Measurements from ENCODE around the gene WRNIP1. TPM values are rescaled to one million over a fixed set of nuclear protein-coding genes. Genes with fewer than 3 reads are reported as not detected.

WRNIP1 gene
- total and polyA plus RNA-seq, 2 donors (not counting 1 experiment from before 2014, with no cell fraction given): 29.7 to 40.8 TPM

DNA sequence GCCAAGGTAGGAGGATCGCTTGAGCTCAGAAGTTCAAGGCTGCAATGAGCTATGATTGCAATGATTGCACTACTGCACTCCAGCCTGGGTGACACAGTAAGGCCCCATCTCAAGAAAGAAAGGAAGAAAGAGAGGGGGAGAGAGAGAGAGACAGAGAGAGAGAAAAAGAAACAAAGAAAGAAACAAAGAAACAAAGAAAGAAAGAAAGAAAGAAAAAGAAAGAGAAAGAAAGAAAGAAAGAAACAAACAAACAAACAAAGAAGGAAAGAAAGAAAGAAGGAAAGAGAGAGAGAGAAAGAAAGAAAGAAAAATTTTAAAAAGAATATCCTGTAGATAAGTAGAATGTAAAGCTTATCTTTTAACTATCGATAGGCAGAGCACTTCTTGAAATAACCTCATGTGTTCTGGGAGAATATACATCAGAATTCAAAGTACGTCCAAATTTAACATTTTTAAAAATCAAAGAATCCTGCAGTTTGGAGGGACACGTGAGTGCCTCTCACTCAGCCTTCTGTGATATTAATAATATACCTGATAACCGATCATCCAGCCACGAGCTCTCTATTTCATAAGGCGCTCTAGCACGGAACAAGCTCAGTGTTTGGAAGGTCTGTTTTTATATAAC is 39.7 kb upstream of the WRNIP1 start:
- DNase-seq (ENCODE audit: low read depth in 2 of 2): no peak
- no peaks in the 10 kb centered on the region for H3K79me2 ChIP-seq (ENCODE audit: control insufficient read depth, insufficient read depth, low read length)
- TF ChIP-seq EZH2 (IDR thresholded peaks at IDR 0.05; ENCODE audit: low read length, missing control alignments): no peak
- TF ChIP-seq, protein P1, sequence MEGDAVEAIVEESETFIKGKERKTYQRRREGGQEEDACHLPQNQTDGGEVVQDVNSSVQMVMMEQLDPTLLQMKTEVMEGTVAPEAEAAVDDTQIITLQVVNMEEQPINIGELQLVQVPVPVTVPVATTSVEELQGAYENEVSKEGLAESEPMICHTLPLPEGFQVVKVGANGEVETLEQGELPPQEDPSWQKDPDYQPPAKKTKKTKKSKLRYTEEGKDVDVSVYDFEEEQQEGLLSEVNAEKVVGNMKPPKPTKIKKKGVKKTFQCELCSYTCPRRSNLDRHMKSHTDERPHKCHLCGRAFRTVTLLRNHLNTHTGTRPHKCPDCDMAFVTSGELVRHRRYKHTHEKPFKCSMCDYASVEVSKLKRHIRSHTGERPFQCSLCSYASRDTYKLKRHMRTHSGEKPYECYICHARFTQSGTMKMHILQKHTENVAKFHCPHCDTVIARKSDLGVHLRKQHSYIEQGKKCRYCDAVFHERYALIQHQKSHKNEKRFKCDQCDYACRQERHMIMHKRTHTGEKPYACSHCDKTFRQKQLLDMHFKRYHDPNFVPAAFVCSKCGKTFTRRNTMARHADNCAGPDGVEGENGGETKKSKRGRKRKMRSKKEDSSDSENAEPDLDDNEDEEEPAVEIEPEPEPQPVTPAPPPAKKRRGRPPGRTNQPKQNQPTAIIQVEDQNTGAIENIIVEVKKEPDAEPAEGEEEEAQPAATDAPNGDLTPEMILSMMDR (conservative IDR thresholded peaks at IDR 0.05 in 1 of 2, IDR thresholded peaks at IDR 0.05 in 1 of 2; ENCODE audit: low read depth in 1 of 2, low read length in 2 of 2): no peak
- no peak overlapping the region for H3K27ac ChIP-seq (ENCODE audit: insufficient read depth, low read length)
- H3K9ac ChIP-seq (ENCODE audit: insufficient read depth, low read length): no peak overlapping the region
- no peak overlapping the region for H3K4me3 ChIP-seq (replicated peaks in 1 of 4; ENCODE audit: control extremely low read depth in 1 of 4, insufficient read depth in 1 of 4, low read depth in 3 of 4, low read length in 4 of 4)
- no peaks in the 10 kb centered on the region for H3K9me3 ChIP-seq (ENCODE audit: control insufficient read depth, insufficient read depth, low read depth, low read length)
- no peaks in the 10 kb centered on the region for H3K36me3 ChIP-seq (ENCODE audit: control insufficient read depth, insufficient read depth, low read length)
- no peak overlapping the region for H3K4me2 ChIP-seq (ENCODE audit: extremely low read depth, insufficient read depth, low read length)
- no peak overlapping the region for H2AFZ ChIP-seq (ENCODE audit: low read length)
- H3K27me3 ChIP-seq (ENCODE audit: control insufficient read depth, insufficient read depth, low read length): no peaks in the 10 kb centered on the region
- H3K4me1 ChIP-seq (ENCODE audit: control insufficient read depth, extremely low read depth, insufficient read depth, low read length): no peaks in the 10 kb centered on the region
- no peaks in the 10 kb centered on the region for H4K20me1 ChIP-seq (ENCODE audit: control insufficient read depth, extremely low read depth, insufficient read depth, low read length)

DNA sequence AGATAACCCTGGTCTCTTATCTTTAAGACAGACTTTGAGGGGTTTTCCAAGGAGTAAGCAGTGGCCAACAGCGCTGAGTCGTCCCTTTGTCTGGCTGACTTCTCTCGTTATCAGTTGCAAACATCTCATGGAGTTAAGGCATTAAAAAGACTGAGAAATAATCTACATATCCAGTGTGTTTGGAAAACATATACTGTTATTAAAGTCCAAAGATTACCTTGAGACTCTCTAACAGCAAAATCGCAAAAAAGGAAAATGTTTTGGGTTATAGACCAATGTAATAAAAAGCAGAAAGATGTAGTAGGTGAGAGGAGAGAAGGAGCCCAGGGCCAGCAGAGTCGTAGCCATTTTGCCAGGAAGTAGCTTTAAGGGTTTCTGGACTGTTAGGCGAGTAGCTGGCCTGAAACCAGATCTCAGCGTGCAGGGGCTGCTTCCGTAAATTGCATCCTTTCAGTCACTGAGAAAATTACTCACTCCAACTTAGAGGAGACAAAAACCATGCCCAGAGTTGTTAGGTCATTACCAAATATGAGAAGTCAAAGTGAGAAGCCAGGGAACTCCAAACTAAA is 39.1 kb upstream of the WRNIP1 start:
- Histone ChIP-seq H4K20me1 (ENCODE audit: control insufficient read depth, extremely low read depth, insufficient read depth, low read length) (no peaks in the 10 kb centered on the region), H2AFZ (ENCODE audit: low read length) (no peak overlapping the region), H3K9me3 (ENCODE audit: control insufficient read depth, insufficient read depth, low read depth, low read length) (no peaks in the 10 kb centered on the region), H3K79me2 (ENCODE audit: control insufficient read depth, insufficient read depth, low read length) (no peaks in the 10 kb centered on the region), H3K4me2 (ENCODE audit: extremely low read depth, insufficient read depth, low read length) (no peak overlapping the region), H3K27me3 (ENCODE audit: control insufficient read depth, insufficient read depth, low read length) (no peaks in the 10 kb centered on the region), H3K27ac (ENCODE audit: insufficient read depth, low read length) (no peak overlapping the region), H3K4me3 (replicated peaks in 1 of 4; ENCODE audit: control extremely low read depth in 1 of 4, insufficient read depth in 1 of 4, low read depth in 3 of 4, low read length in 4 of 4) (no peak overlapping the region), H3K36me3 (ENCODE audit: control insufficient read depth, insufficient read depth, low read length) (no peaks in the 10 kb centered on the region), H3K4me1 (ENCODE audit: control insufficient read depth, extremely low read depth, insufficient read depth, low read length) (no peaks in the 10 kb centered on the region), H3K9ac (ENCODE audit: insufficient read depth, low read length) (no peak overlapping the region)
- peak; percentile 51 to 79 for DNase-seq (ENCODE audit: low read depth in 2 of 2)
- TF ChIP-seq, protein P1 (conservative IDR thresholded peaks at IDR 0.05 in 1 of 2, IDR thresholded peaks at IDR 0.05 in 1 of 2; ENCODE audit: low read depth in 1 of 2, low read length in 2 of 2): no peak

DNA sequence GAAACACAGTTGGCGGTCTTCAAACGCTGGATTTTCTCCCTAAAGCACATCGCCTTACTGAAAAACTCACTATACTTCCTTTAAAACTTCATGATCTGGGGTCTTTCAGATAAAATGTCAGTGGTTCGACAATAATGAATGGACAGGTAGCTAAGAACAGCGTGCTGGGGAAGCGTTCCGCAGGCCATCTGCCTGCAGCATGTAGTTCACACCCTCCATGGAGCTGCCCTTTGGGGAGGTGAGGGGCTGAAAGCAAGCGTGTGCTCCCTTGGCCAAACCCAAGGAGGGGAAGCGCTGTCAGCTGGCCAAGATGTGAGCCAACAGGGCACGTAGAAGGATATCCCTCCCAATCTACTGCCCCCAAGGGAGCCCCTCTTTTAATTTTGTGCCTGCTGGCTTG is 35.3 kb upstream of the WRNIP1 start:
- H3K79me2 ChIP-seq (ENCODE audit: control insufficient read depth, insufficient read depth, low read length): no peaks in the 10 kb centered on the region
- no peaks in the 10 kb centered on the region for H3K9me3 ChIP-seq (ENCODE audit: control insufficient read depth, insufficient read depth, low read depth, low read length)
- H3K4me3 ChIP-seq (replicated peaks in 1 of 4; ENCODE audit: control extremely low read depth in 1 of 4, insufficient read depth in 1 of 4, low read depth in 3 of 4, low read length in 4 of 4): no peak overlapping the region
- H3K27ac ChIP-seq (ENCODE audit: insufficient read depth, low read length): no peak overlapping the region
- H3K9ac ChIP-seq (ENCODE audit: insufficient read depth, low read length): no peak overlapping the region
- H2AFZ ChIP-seq (ENCODE audit: low read length): no peak overlapping the region
- no peaks in the 10 kb centered on the region for H3K36me3 ChIP-seq (ENCODE audit: control insufficient read depth, insufficient read depth, low read length)
- H3K27me3 ChIP-seq (ENCODE audit: control insufficient read depth, insufficient read depth, low read length): no peaks in the 10 kb centered on the region
- TF ChIP-seq EZH2 (IDR thresholded peaks at IDR 0.05; ENCODE audit: low read length, missing control alignments): no peak
- TF ChIP-seq, protein P1 (conservative IDR thresholded peaks at IDR 0.05 in 1 of 2, IDR thresholded peaks at IDR 0.05 in 1 of 2; ENCODE audit: low read depth in 1 of 2, low read length in 2 of 2): no peak
- no peaks in the 10 kb centered on the region for H3K4me1 ChIP-seq (ENCODE audit: control insufficient read depth, extremely low read depth, insufficient read depth, low read length)
- H3K4me2 ChIP-seq (ENCODE audit: extremely low read depth, insufficient read depth, low read length): no peak overlapping the region
- no peak for DNase-seq (ENCODE audit: low read depth in 2 of 2)
- H4K20me1 ChIP-seq (ENCODE audit: control insufficient read depth, extremely low read depth, insufficient read depth, low read length): no peaks in the 10 kb centered on the region

Data from fibroblast of lung (primary cell).